Superior temporal gyrus (tissue), 1 donor: ENCODE data around the gene TCEAL6.
"Not testable (repeated sequence)": the region's sequence is repeated elsewhere in the genome, so short reads cannot be mapped to it uniquely, and the experiment has no call there.

ENCODE experiments used
- DNase-seq: peaks from one replicate; pipeline ENCODE4 v3.0.0-alpha.2; 2016; ENCODE audit errors: extremely low spot score

Gene TCEAL6

DNA sequence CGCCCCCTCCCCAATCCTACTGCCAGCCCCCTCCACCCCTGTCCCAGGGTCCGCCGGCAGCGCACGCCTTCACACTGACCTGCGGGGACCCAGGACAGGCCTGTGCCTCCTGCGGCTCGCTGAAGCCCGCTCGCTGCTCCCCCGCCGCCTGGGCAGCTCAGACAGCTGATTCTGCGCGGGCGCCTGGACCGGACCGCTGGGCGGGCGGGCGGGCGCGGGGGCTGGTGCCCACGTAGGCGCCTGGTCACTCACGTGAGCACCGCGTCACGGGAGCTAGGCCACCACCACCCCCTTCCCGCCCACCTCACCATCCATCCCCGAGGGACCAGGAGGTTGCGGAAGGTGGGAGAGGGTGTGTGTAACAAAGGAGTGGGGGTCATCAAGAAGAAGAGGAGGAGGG lies at the start of gene TCEAL6:
Gene TCEAL6, minus strand, starts transcription at position 208 of the 400 bp plus-strand sequence.
- DNase-seq = not testable (repeated sequence)

DNA sequence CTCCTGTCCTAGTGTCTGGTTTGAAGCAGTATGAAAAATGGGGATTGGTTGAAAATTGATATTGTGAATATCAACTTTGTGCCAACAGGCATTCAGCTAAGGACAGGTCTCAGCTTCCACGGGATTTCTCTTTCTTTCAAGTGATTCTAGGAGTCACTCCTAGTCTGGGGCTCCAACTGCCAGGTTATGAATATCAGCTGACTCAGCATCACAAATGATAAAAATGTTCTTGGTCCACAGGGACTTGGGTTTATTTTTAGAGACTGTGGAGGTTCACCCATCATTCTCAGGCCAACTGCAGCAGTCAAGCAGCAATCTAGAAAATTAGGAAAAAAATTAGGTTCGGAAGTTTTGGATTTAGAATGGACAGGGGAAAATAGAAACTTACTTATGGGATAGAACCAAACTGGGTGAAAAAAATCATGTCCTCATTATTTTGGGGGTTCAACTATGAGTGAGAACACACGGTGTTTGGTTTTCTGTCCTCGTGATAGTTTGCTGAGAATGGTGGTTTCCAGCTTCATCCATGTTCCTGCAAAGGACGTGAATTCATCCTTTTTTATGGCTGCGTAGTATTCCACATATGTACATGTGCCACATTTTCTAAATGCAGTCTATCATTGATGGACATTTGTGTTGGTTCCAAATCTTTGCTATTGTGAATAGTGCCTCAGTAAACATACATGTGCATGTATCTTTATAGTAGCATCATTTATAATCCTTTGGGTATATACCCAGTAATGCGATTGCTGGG lies 43.9 kb upstream of the TCEAL6 start:
- DNase-seq = no peak

DNA sequence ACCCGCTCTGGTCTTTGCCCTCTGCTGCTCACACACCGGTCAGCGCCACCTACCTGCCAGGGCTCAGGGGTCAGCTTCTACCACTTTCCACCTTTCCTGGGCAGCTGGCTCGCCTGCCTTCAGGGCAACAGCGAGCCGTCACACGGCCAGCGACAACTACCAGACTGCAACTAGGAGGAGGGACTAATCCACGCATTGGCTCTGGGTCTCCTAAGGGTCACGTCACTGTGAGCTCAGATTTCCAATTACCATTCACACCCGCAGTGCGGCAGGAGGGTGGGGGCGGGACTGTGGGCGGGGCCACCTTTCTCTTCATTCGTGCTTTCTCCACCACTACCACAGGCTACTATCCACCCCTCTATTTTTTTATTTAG lies 13.5 kb upstream of the TCEAL6 start, which contains the start of gene BEX5:
Gene BEX5, minus strand, starts transcription at position 172 of the 374 bp plus-strand sequence. CDS start 1,712 bp downstream, outside the sequence.
- DNase-seq = peak; percentile 50

DNA sequence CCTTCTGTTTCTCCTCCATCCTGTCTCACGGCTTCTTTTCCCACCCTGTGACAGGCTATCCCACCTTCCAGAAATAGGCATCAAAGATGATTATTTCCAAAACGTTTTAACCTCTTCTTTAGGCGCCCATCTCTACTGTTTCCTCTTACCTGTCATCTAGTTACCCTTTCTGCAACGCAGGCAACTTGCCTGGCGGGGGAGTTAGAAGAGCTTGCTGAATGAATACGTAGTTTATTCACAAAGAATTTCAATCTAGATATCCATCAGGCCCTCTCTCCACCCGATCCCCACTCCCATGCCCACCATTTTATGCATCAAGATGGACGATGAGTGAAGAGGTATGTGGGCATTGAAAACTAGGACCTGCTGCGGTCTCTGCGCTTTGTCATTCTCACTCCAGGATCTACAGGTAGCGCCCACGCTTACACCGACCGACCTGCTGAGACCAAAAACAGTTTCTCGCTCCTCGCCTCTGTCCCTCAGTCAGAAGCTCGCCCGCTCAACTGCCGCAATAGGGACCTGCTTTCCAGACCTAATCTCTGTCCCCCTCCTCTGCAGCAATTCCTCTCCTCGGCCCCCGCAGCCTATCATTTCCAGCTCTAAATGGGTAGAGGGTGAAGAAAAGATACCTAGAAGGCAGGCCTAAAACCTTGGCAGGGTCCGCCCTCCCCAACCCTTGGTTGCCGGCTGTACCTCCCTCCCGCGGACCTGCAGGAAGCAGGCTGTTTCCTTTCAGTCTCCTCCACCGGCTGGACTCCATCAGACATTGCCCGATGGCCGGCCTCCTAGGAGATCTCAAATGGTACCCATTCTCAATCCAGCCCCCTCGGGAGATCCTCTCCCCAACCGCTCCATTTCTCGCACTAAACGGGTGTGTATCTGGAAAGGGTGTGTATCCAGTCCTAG lies 12.9 kb upstream of the TCEAL6 start:
- DNase-seq = peak; percentile 8

DNA sequence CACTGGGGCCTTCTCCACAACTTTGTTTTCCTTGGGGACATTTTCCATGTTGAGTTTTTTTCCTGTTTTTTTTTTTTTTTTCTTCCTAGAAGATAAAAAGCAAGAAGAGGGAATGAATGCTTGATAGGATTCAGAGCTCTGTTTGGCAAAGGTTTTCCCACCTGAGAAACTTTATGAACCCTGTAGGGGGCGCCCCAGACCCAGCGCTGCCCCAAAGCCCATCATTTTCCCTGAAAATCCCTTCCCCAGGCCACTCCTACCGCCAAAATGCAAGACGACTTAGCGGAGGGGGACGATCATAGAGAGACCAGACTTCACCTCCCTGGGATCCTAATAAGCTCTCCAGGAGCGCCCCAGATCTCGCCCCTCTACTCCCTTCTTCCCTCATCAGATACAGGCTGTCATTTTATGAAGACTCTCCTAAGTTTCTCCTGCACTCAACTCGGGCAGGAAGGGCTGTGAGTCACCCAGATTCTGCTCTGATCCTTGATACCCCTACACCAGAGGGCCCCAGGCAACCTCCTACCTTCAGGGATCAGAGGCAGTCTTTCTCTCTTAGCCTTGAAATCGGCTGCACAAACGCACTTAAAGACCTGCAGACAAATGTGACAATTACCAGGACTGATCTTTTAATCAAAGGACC lies 12.1 kb upstream of the TCEAL6 start:
- peak; percentile 17 for DNase-seq

DNA sequence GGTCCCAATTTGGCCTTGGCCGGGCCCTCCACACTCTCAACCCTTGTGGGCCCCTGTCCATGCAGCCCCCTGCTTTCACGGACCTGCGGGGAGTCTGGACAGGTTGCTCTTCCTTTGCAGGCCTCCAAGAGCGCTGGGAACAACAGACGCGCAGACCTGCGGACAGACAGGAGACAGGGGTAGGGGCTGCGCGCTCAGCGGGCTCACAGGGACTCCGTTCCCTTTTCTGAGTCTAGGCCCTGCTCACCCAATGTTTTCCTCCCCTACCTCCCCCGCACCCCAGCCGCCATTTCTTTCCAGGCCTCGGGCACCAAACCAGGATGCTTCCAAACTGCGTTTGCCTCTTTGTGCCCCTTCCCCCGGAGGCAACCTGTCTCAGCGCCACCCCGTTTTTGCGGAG lies 650 bp downstream of the TCEAL6 start:
- not testable (repeated sequence) for DNase-seq

DNA sequence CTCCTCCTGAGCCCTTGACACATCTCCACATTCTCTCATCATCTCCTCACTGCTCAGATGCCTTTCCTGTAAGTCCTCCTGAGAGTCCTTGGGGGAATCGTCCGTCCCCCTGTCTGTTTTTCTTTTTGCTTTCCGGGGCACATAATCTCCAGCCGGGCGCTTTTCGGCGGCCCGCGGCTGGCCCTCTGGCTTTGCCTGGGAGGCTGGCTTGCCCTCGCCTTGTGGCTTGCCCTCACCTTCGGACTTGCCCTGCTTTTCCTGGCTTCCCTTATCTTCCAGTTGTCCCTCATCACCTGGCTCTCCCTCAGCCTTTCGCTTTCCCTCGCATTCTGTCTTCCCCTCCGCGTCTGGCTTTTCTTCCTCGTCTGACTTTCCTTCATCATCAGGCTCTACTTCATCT lies 1.4 kb downstream of the TCEAL6 start:
- DNase-seq = not testable (repeated sequence)

DNA sequence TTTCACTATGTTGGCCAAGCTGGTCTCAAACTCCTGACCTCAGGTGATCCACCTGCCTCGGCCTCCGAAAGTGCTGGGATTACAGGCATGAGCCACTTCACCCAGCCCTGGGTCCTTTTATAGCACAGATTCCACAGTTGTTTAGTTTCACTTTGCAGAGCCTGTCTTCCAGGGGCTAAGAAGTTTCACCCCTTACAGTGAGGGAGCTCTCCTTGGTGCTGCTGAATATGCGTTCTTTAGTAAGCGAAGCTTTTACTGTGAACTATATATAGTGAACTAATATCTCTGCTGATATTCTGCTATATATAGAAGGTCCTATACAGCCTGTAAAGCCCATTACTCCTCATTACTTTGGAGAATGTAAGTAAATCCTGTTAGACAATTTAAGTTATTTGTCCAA lies 4.2 kb downstream of the TCEAL6 start:
- no peak for DNase-seq

DNA sequence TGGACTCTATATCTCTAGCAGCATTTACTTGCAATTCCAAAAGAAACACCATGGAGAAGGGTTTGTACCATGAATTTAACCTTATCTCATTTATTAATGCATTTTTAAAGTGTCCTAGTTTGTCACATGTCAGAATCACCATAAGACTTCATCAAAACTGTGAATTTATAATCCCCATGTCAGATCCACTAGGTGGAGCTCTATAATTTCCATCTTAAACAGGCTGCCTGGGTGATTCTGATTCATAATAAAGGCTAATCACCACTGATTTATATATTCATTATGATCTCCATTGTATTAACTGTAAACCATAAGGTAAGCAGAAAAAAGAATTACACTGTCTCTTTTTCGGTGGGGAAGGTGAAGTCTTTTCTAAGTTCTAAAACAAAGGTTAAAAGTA lies 12.8 kb downstream of the TCEAL6 start:
- peak; percentile 46 for DNase-seq

DNA sequence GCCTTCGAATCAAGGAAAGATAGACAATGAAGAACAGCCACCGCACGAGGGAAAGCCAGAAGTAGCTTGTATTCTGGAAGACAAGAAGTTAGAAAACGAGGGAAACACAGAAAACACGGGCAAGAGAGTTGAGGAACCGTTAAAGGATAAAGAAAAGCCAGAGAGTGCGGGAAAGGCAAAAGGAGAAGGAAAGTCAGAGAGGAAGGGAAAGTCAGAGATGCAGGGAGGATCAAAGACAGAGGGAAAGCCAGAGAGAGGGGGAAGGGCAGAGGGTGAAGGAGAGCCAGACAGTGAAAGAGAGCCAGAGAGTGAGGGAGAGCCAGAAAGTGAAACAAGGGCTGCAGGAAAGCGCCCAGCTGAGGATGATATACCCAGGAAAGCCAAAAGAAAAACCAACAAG lies 15.4 kb downstream of the TCEAL6 start:
- no peak for DNase-seq

DNA sequence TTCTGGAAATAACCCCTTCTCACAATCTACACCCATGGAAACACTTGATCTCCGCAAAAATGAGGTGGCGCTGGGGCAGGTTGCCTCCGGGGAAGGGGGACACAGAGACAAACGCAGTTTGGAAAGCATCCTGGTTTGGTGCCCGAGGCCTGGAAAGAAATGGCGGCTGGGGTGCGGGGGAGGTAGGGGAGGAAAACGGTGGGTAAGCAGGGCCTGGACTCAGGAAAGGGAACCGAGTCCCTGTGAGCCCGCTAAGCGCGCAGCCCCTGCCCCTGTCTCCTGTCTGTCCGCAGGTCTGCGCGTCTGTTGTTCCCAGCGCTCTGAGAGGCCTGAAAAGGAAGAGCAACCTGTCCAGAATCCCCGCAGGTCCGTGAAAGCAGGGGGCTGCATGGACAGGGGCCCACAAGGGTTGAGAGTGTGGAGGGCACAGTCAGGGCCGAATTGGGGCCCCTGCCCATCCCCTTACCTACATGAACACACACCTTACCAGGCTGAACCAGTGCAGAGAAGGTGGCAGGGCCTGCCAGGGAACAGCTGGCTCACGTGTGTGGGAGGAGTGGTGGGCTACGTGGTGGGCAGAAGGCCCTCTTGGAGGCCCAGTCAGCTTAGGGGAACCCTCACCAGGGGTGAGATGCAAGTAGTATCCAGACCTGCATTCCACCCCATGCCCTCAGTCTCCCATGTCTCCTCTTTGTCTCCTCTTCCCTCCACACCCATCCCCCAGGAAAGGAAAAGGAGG lies 16.0 kb downstream of the TCEAL6 start:
- not testable (repeated sequence) for DNase-seq

DNA sequence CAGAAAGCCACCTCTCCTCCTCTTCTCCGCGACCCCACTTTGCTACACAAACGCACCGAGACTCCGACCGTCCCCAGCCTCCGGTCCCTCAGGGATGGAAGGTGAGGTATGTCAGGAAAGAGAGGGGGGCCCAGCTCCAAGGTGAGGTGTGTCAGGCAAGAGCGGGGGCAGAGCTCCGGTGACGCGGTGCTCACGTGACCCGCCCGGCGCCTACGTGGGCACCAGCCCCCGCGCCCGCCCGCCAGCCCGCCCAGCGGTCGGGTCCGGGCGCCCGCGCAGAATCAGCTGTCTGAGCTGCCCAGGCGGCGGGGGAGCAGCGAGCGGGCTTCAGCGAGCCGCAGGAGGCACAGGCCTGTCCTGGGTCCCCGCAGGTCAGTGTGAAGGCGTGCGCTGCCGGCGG lies 16.8 kb downstream of the TCEAL6 start, which contains the start of gene TCEAL2:
Gene TCEAL2, plus strand, starts transcription at position 244 of the 400 bp plus-strand sequence. CDS start 1,152 bp downstream, outside the sequence.
- not testable (repeated sequence) for DNase-seq

DNA sequence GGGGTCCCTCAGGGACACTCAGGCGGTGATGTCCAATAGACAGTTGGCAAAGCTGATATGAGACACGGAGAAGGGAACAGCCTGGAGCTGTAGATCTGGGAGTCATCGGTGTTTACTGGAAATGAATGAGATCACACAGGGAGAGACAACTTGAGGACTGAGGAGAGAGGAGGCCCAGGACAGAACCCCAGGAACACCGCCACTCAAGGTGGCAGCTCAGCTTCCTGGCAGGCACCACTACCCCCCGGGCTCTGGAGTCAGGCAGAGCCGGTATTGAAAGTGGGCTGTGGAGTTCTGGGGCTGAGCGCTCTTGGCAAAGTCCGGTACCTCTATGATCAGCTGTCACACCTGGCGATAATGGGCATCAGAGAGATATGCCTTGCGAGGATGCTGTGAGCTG lies 17.3 kb downstream of the TCEAL6 start:
- DNase-seq = not testable (repeated sequence)

DNA sequence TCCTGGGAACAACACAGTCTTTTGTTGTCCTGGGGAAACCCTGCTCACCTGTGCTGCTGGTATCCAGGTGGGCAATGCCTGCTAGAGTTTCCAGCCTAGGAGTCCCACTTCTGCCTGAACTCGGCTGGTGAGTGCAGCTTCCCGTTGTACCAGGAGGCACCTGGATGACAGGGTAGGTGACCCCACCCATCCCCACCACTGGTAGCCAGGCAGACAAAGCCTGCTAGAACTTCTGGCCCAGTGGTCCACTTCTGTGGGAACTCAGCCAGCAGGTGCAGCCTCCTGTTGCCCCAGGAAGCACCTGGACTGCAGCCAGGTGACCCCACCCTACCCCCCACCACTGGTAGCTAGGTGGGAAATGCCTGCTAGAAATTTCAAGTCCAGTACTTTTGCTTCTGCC lies 26.5 kb downstream of the TCEAL6 start:
- DNase-seq = no peak

DNA sequence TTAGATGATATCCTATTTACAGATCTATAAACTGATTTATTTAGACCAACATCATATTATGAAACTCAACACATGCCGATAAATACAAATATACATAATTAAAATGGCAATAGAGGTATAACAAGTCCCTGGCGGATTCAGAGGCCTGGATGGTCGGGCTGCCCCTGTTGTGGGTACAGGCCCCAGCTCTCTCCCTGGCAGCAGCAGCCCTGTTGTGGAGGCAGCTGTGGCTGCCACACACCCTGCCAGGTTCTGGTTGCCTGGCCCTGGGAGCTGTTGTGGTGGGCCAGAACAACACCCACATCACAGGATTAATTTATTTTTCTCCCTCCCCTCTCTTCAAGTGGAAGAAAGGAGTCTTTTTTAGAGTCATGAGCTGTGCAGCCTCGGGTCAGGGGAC lies 28.9 kb downstream of the TCEAL6 start:
- no peak for DNase-seq
